SU-DHL-6 (cell line): ENCODE data around the gene SLC22A14.

Experiments
- EZH2phosphoT487 ChIP-seq: fragments of 200-600 bp; sonication (generic), shearing (Covaris generic); conservative IDR thresholded peaks from 2 replicates; pipeline ENCODE4 v1.6.1; 2018; ENCODE audit warnings: mild to moderate bottlenecking, antibody characterized with exemption, low read length, moderate library complexity, mixed read lengths
- TF ChIP-seq, protein P1 (sequence below): fragments of 200-600 bp; sonication (generic); IDR thresholded peaks from one replicate; pipeline ENCODE4 v1.5.1; 2017; ENCODE audit warnings: antibody characterized with exemption, mild to moderate bottlenecking, low read length, moderate library complexity; ENCODE audit not compliant: insufficient read depth, poor library complexity, severe bottlenecking

- TF ChIP-seq, protein P1, sequence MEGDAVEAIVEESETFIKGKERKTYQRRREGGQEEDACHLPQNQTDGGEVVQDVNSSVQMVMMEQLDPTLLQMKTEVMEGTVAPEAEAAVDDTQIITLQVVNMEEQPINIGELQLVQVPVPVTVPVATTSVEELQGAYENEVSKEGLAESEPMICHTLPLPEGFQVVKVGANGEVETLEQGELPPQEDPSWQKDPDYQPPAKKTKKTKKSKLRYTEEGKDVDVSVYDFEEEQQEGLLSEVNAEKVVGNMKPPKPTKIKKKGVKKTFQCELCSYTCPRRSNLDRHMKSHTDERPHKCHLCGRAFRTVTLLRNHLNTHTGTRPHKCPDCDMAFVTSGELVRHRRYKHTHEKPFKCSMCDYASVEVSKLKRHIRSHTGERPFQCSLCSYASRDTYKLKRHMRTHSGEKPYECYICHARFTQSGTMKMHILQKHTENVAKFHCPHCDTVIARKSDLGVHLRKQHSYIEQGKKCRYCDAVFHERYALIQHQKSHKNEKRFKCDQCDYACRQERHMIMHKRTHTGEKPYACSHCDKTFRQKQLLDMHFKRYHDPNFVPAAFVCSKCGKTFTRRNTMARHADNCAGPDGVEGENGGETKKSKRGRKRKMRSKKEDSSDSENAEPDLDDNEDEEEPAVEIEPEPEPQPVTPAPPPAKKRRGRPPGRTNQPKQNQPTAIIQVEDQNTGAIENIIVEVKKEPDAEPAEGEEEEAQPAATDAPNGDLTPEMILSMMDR = no peak
- no peak for TF ChIP-seq EZH2phosphoT487
These were observed 29.8 kb downstream of the SLC22A14 start for GRCh38 chr3:38311941-38312340.
